Measurements from ENCODE around the gene FBN2. TPM values are rescaled to one million over a fixed set of nuclear protein-coding genes. Genes with fewer than 3 reads are reported as not detected.

Gene FBN2
- total RNA-seq, 6 experiments from 2014 or later: 174 to 272 (median 186) TPM

DNA sequence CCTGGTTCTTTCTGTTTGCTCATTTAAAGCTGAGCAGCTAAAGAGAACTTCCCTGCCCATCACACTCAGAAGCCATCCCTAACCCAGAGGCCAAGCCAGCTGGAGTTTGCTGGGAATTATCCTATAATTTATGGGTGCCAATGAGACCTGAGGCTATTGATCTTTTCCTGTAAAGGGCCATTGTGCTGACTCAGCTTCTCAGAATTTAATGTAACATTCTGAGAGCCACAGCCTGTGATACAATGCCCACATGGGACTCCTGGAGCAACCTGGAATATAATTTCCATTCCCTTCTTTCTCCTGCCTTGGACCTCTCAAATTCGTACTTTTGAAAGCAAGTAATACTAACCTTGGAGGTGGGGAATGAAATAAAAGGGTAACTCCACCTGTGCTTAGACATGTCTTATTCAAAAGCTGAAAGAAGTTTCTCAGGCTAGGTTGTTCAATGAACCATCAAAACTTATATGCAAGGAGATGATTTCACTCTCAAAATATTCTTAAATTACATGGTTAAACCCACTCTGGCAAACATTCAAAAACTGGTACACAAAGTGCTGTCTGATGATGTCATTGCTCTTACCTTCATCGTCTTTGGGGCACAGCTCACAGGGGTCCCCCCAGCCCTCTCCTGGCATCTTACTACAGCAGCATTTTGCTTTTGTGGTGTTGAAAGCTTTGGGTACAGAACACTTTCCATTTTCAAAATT lies 247.7 kb downstream of the FBN2 start:
- H3K9me3 Mint-ChIP-seq: no peaks in the 10 kb centered on the region
- peaks cover 14% of the 10 kb centered on the region for H3K4me1 Mint-ChIP-seq (ENCODE audit: low read depth)
- no peak overlapping the region for H3K27ac Mint-ChIP-seq
- peak; percentile 12 for DNase-seq
- TF ChIP-seq, protein P1, sequence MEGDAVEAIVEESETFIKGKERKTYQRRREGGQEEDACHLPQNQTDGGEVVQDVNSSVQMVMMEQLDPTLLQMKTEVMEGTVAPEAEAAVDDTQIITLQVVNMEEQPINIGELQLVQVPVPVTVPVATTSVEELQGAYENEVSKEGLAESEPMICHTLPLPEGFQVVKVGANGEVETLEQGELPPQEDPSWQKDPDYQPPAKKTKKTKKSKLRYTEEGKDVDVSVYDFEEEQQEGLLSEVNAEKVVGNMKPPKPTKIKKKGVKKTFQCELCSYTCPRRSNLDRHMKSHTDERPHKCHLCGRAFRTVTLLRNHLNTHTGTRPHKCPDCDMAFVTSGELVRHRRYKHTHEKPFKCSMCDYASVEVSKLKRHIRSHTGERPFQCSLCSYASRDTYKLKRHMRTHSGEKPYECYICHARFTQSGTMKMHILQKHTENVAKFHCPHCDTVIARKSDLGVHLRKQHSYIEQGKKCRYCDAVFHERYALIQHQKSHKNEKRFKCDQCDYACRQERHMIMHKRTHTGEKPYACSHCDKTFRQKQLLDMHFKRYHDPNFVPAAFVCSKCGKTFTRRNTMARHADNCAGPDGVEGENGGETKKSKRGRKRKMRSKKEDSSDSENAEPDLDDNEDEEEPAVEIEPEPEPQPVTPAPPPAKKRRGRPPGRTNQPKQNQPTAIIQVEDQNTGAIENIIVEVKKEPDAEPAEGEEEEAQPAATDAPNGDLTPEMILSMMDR (IDR thresholded peaks at IDR 0.05): no peak
- no peaks in the 10 kb centered on the region; the same call in 1 of the 2 replicates for H3K27me3 Mint-ChIP-seq (ENCODE audit: insufficient read depth)
- peaks cover 42% of the 10 kb centered on the region for H3K36me3 Mint-ChIP-seq (ENCODE audit: low read depth)
- no peak overlapping the region; the same call in 1 of the 2 replicates for H3K4me3 Mint-ChIP-seq

DNA sequence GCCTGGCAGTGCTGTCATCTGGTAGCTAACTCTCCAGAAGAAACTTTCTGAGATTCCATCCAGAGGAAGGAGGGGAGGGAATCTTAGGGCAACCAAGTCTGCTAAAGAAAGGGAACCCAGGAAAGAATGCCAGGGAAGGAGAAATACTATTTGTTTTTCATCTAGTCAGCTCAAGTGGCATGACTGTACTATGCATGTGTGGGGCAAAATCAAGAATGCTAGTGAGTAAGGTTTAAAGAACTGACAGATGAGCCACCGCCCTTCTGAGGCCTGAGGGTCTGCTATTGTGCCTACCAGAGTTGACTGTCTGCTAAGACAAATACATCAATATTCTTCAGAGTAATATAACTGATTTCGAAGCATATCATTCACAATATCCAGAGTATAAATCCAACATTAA lies 250.3 kb downstream of the FBN2 start:
- Mint-ChIP-seq H3K36me3 (ENCODE audit: low read depth) (peaks cover 58% of the 10 kb centered on the region), H3K4me3 (no peak overlapping the region), H3K9me3 (no peaks in the 10 kb centered on the region; the same call in 1 of the 2 replicates), H3K4me1 (ENCODE audit: low read depth) (peaks cover 24% of the 10 kb centered on the region), H3K27me3 (ENCODE audit: insufficient read depth) (peaks cover 1% of the 10 kb centered on the region), H3K27ac (no peak overlapping the region)
- no peak for DNase-seq
- TF ChIP-seq, protein P1 (IDR thresholded peaks at IDR 0.05): no peak

DNA sequence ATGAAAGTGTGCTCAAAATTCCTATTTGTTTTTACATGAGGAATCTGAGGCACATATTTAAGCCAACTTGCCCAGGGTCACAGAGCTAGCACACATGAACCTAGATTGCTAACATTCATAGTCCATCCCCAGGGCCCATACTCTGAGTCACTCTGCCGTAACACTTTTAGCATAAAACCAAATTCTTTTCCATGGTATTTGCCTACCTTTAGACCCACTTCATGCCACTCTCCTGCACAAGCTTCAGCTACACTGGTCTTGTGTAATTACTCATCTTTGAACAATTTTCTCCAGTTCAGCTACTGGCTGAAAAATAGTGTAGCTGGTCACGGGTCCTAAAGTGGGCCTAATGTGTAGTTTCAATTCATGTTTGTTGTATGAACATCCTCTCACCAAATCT lies 253.8 kb downstream of the FBN2 start:
- TF ChIP-seq, protein P1 (IDR thresholded peaks at IDR 0.05): no peak

DNA sequence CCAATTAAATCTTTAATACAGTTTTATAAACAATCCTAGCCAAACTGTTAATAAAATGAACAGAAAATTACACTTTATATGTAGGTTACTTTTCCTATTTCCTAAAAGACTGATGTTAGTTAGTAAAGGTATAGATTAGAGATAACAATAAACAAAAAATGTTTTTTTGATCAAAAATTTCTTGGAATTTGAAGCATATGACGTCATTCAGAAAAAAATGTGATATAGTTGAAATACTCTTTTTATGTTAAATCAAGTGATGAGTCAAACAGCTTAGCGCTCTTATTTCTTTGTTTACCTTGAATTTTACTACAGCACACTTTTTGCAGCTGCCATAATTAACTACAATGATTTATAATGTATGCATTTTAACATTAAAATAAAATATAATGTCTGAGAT lies 258.7 kb downstream of the FBN2 start:
- H3K9me3 Mint-ChIP-seq: no peaks in the 10 kb centered on the region; the same call in 1 of the 2 replicates
- no peak for DNase-seq
- H3K36me3 Mint-ChIP-seq (ENCODE audit: low read depth): peaks cover 31% of the 10 kb centered on the region

More for the DNA sequence above, 253.8 kb downstream of the FBN2 start:
- no peak overlapping the region; the same call in 1 of the 2 replicates for H3K27ac Mint-ChIP-seq
- H3K4me1 Mint-ChIP-seq (ENCODE audit: low read depth): peaks cover 16% of the 10 kb centered on the region; the same call in 1 of the 2 replicates
- no peaks in the 10 kb centered on the region; the same call in 1 of the 2 replicates for H3K9me3 Mint-ChIP-seq
- H3K27me3 Mint-ChIP-seq (ENCODE audit: insufficient read depth): peaks cover 3% of the 10 kb centered on the region
- H3K4me3 Mint-ChIP-seq: no peak overlapping the region
- peaks cover 48% of the 10 kb centered on the region for H3K36me3 Mint-ChIP-seq (ENCODE audit: low read depth)
- no peak for DNase-seq

DNA sequence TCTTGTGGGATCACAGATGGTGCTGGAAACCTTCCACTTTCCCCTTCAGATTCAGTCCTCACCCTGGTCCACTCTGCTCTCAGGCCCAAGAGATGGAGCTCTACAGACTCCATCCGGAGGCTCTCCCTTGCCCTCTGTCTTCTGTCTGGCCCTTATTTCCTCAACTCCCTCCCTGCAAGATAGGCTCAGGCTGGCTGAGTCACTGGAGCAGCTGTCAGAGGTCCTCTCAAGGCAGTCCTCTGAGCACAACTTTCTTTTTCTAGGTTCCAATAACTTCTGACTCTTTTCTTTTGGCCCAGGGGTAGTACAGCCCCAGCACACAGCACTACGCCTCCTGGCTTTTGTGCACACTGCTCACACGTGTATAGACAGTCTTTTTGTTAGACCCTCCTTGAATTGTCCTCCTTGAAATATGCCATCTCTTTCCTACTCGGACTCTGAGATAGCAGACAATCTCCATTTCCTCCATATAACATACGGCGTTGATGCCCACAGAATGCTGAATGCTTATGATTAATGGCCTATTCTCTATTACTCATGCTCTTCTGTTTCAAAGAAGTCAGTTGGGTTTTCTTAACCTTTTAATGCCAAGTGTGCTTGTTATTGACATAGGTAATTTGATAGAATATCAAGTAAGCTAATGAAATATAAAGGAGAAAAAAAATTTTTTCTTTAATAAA lies 261.4 kb downstream of the FBN2 start:
- DNase-seq: no peak
- H3K27ac Mint-ChIP-seq: peak overlapping the region; percentile 41; the same call in 1 of the 2 replicates

More for the DNA sequence above, 258.7 kb downstream of the FBN2 start:
- H3K4me1 Mint-ChIP-seq (ENCODE audit: low read depth): peaks cover 10% of the 10 kb centered on the region; the same call in 1 of the 2 replicates
- no peak overlapping the region for H3K4me3 Mint-ChIP-seq
- TF ChIP-seq, protein P1 (IDR thresholded peaks at IDR 0.05): no peak
- peaks cover 3% of the 10 kb centered on the region for H3K27me3 Mint-ChIP-seq (ENCODE audit: insufficient read depth)
- H3K27ac Mint-ChIP-seq: no peak overlapping the region

More for the DNA sequence above, 261.4 kb downstream of the FBN2 start:
- H3K9me3 Mint-ChIP-seq: no peaks in the 10 kb centered on the region
- H3K4me1 Mint-ChIP-seq (ENCODE audit: low read depth): peaks cover 18% of the 10 kb centered on the region; the same call in 1 of the 2 replicates
- TF ChIP-seq, protein P1 (IDR thresholded peaks at IDR 0.05): no peak
- H3K4me3 Mint-ChIP-seq: no peak overlapping the region; the same call in 1 of the 2 replicates
- H3K36me3 Mint-ChIP-seq (ENCODE audit: low read depth): peaks cover 24% of the 10 kb centered on the region
- no peaks in the 10 kb centered on the region; the same call in 1 of the 2 replicates for H3K27me3 Mint-ChIP-seq (ENCODE audit: insufficient read depth)

All from HFFc6 (cell line).